Activated CD4-positive, alpha-beta T cell treated with anti-CD3 and anti-CD28 coated beads for 36 hours (primary cell): ENCODE results near the gene RRP7A. TPM values are rescaled to one million over a fixed set of nuclear protein-coding genes. Genes with fewer than 3 reads are reported as not detected.
"Not testable (repeated sequence)": the region's sequence is repeated elsewhere in the genome, so short reads cannot be mapped to it uniquely, and the experiment has no call there.

Experiments
- ATAC-seq: fragments of 200-7000 bp; cut with Tn5 transposase; one replicate; pipeline ENCODE4 v1.10.0; 2021; ENCODE audit warnings: mild to moderate bottlenecking, moderate library complexity
- CTCF ChIA-PET: fragments of 350-600 bp; sonication (Branson Sonifier 250); formaldehyde crosslinking; loops from one replicate; lab custom pipeline; 2021; ENCODE audit warnings: antibody characterized with exemption; lab: Charles Lee
- POLR2A ChIA-PET: fragments of 350-600 bp; sonication (Branson Sonifier 250); formaldehyde crosslinking; loops from one replicate; lab custom pipeline; 2021; ENCODE audit warnings: antibody characterized with exemption, inconsistent platforms; lab: Charles Lee
- DNase-seq: peaks from one replicate; pipeline ENCODE4 v3.0.0-alpha.2; 2020
- H3K27ac Mint-ChIP-seq: one replicate; pipeline ENCODE4 v1.8.0; 2021; ENCODE audit warnings: mixed read lengths
- H3K27me3 Mint-ChIP-seq: one replicate; pipeline ENCODE4 v1.8.0; 2021; ENCODE audit warnings: mixed read lengths
- H3K36me3 Mint-ChIP-seq: one replicate; pipeline ENCODE4 v1.8.0; 2021; ENCODE audit warnings: low read depth, mixed read lengths
- H3K4me1 Mint-ChIP-seq: one replicate; pipeline ENCODE4 v1.8.0; 2021; ENCODE audit warnings: mixed read lengths
- H3K4me3 Mint-ChIP-seq: one replicate; pipeline ENCODE4 v1.8.0; 2021; ENCODE audit warnings: mild to moderate bottlenecking, moderate library complexity, mixed read lengths
- H3K9me3 Mint-ChIP-seq: one replicate; pipeline ENCODE4 v1.8.0; 2021; ENCODE audit warnings: low read depth, mixed read lengths
- intact Hi-C, 2 experiments: fragments of 100-400 bp; cut with DNase I in 1 of 2; cut with micrococcal nuclease in 1 of 2; formaldehyde crosslinking; loops; one replicate each; pipeline versions ENCODE4 v1.14.2 to v1.15.1; 2022 to 2024; cut with DNase I, micrococcal nuclease
- total RNA-seq, 2 experiments: library from RNA; stranded (reverse); gene quantifications; one replicate each; pipeline ENCODE4 v1.2.3, GENCODE V29; 2021

The RRP7A gene
- total RNA-seq, 2 experiments from 2014 or later, result 95.6 to 98.1 TPM

- DNase-seq (no peak), ATAC-seq (no peak)
- H3K4me3 Mint-ChIP-seq, result no peak overlapping the region
- H3K9me3 Mint-ChIP-seq, result no peaks in the 10 kb centered on the region
- POLR2A ChIA-PET, result interaction anchor here (0.7 kb wide), 1 partner anchor 12 kb away, joined by 4 read pairs; no protein-coding TSS in a partner anchor
- H3K4me1 Mint-ChIP-seq, result peaks cover 19% of the 10 kb centered on the region
- CTCF ChIA-PET, result no interaction called here
- H3K27me3 Mint-ChIP-seq, result no peaks in the 10 kb centered on the region
- H3K36me3 Mint-ChIP-seq, result no peaks in the 10 kb centered on the region
- H3K27ac Mint-ChIP-seq, result no peak overlapping the region
- intact Hi-C loops, result no loop called here
These were observed 16.6 kb upstream of the RRP7A start for GRCh38 chr22:42536166-42536565.

- H3K4me1 Mint-ChIP-seq, result peaks cover 19% of the 10 kb centered on the region
- H3K9me3 Mint-ChIP-seq, H3K27me3 Mint-ChIP-seq, DNase-seq, intact Hi-C loops, H3K4me3 Mint-ChIP-seq, POLR2A ChIA-PET, ATAC-seq, CTCF ChIA-PET, H3K36me3 Mint-ChIP-seq, H3K27ac Mint-ChIP-seq: not testable (repeated sequence)
These were observed 15.6 kb upstream of the RRP7A start for GRCh38 chr22:42535082-42535731.

- H3K4me1 Mint-ChIP-seq, result peaks cover 23% of the 10 kb centered on the region
- peak overlapping the region; percentile 57 for H3K4me3 Mint-ChIP-seq
- no peaks in the 10 kb centered on the region for H3K27me3 Mint-ChIP-seq
- intact Hi-C loops, result no loop called here
- H3K36me3 Mint-ChIP-seq, result no peaks in the 10 kb centered on the region
- H3K9me3 Mint-ChIP-seq, result no peaks in the 10 kb centered on the region
- ChIA-PET POLR2A (interaction anchor here (0.6 kb wide), 1 partner anchor 66 kb away, joined by 5 read pairs; no protein-coding TSS in a partner anchor), CTCF (interaction anchor here (0.6 to 0.7 kb wide), 3 partner anchors 23 to 1379 kb away, joined by 3 to 5 read pairs (median 3); no protein-coding TSS in a partner anchor)
- no peak for ATAC-seq
- H3K27ac Mint-ChIP-seq, result peak overlapping the region; percentile 68
- DNase-seq, result no peak
These were observed 14.0 kb upstream of the RRP7A start for GRCh38 chr22:42533638-42533977.

- POLR2A ChIA-PET, result interaction anchor here (0.6 kb wide), 1 partner anchor 86 kb away, joined by 3 read pairs; no protein-coding TSS in a partner anchor
- CTCF ChIA-PET, result interaction anchor here (0.5 kb wide), 1 partner anchor 15 kb away, joined by 3 read pairs; no protein-coding TSS in a partner anchor
- H3K9me3 Mint-ChIP-seq, ATAC-seq, DNase-seq, intact Hi-C loops, H3K36me3 Mint-ChIP-seq, H3K27me3 Mint-ChIP-seq, H3K27ac Mint-ChIP-seq, H3K4me3 Mint-ChIP-seq: not testable (repeated sequence)
- peaks cover 14% of the 10 kb centered on the region for H3K4me1 Mint-ChIP-seq
These were observed 11.9 kb upstream of the RRP7A start for GRCh38 chr22:42531401-42532084.

- intact Hi-C loops, DNase-seq: not testable (repeated sequence)
- H3K4me1 Mint-ChIP-seq, result peaks cover 14% of the 10 kb centered on the region
These were observed 9.8 kb upstream of the RRP7A start for GRCh38 chr22:42529435-42529834.

GRCh38 chr22:42528591-42529307, 9.2 kb upstream of the RRP7A start:
- intact Hi-C loops, result no loop called here
- no peaks in the 10 kb centered on the region for H3K27me3 Mint-ChIP-seq
- POLR2A ChIA-PET, result no interaction called here
- H3K9me3 Mint-ChIP-seq, result no peaks in the 10 kb centered on the region
- no peaks in the 10 kb centered on the region for H3K36me3 Mint-ChIP-seq
- CTCF ChIA-PET, result interaction anchor here (0.6 kb wide), 1 partner anchor 82 kb away, joined by 3 read pairs; no protein-coding TSS in a partner anchor
- DNase-seq, result no peak
- H3K27ac Mint-ChIP-seq, result no peak overlapping the region
- ATAC-seq, result no peak
- H3K4me1 Mint-ChIP-seq, result peaks cover 10% of the 10 kb centered on the region
- no peak overlapping the region for H3K4me3 Mint-ChIP-seq

More at GRCh38 chr22:42529435-42529834, 9.8 kb upstream of the RRP7A start:
- H3K27ac Mint-ChIP-seq, H3K9me3 Mint-ChIP-seq, H3K36me3 Mint-ChIP-seq, ATAC-seq, POLR2A ChIA-PET, H3K4me3 Mint-ChIP-seq, H3K27me3 Mint-ChIP-seq, CTCF ChIA-PET: not testable (repeated sequence)

- ATAC-seq (no peak), DNase-seq (no peak)
- CTCF ChIA-PET, result no interaction called here
- H3K4me3 Mint-ChIP-seq, result no peak overlapping the region
- no peak overlapping the region for H3K27ac Mint-ChIP-seq
- H3K4me1 Mint-ChIP-seq, result peaks cover 9% of the 10 kb centered on the region
- H3K9me3 Mint-ChIP-seq, result no peaks in the 10 kb centered on the region
- intact Hi-C loops, result no loop called here
- POLR2A ChIA-PET, result no interaction called here
- peaks cover 7% of the 10 kb centered on the region for H3K36me3 Mint-ChIP-seq
- H3K27me3 Mint-ChIP-seq, result no peaks in the 10 kb centered on the region
These were observed 3.0 kb upstream of the RRP7A start for GRCh38 chr22:42522546-42522945.

GRCh38 chr22:42521228-42521546, 1.6 kb upstream of the RRP7A start:
- intact Hi-C loops, result no loop called here
- peaks cover 7% of the 10 kb centered on the region for H3K36me3 Mint-ChIP-seq
- no peak overlapping the region for H3K4me3 Mint-ChIP-seq
- no peaks in the 10 kb centered on the region for H3K9me3 Mint-ChIP-seq
- POLR2A ChIA-PET, result no interaction called here
- CTCF ChIA-PET, result interaction anchor here (0.7 kb wide), 1 partner anchor 460 kb away, joined by 5 read pairs; no protein-coding TSS in a partner anchor
- ATAC-seq, result no peak
- no peak overlapping the region for H3K27ac Mint-ChIP-seq
- no peaks in the 10 kb centered on the region for H3K27me3 Mint-ChIP-seq
- H3K4me1 Mint-ChIP-seq, result peaks cover 9% of the 10 kb centered on the region
- no peak for DNase-seq

- H3K4me1 Mint-ChIP-seq, H3K9me3 Mint-ChIP-seq, H3K36me3 Mint-ChIP-seq, CTCF ChIA-PET, POLR2A ChIA-PET, DNase-seq, H3K27me3 Mint-ChIP-seq: not testable (repeated sequence)
- Mint-ChIP-seq H3K4me3 (peak overlapping the region; percentile 94), H3K27ac (peak overlapping the region; percentile 90)
- ATAC-seq, result peak; percentile 30
- intact Hi-C loops, result loop anchor here in 1 of 2 experiments (1.0 to 2.0 kb wide), 6 partner anchors 18 to 570 kb away; partner anchors contain the start of genes NDUFA6, POLDIP3, SERHL2 and TTLL1
These were observed 715 bp downstream of the RRP7A start for GRCh38 chr22:42518638-42519524.

- POLR2A ChIA-PET, intact Hi-C loops, ATAC-seq, H3K27ac Mint-ChIP-seq, H3K4me1 Mint-ChIP-seq, H3K4me3 Mint-ChIP-seq, H3K27me3 Mint-ChIP-seq, CTCF ChIA-PET, H3K9me3 Mint-ChIP-seq, DNase-seq: not testable (repeated sequence)
- H3K36me3 Mint-ChIP-seq, result peaks cover 12% of the 10 kb centered on the region
These were observed 2.5 kb downstream of the RRP7A start for GRCh38 chr22:42517103-42517502.

GRCh38 chr22:42515896-42516295, 3.7 kb downstream of the RRP7A start:
- no peak for DNase-seq
- ATAC-seq, result no peak
- Mint-ChIP-seq H3K36me3 (peaks cover 15% of the 10 kb centered on the region), H3K27ac (no peak overlapping the region), H3K9me3 (no peaks in the 10 kb centered on the region), H3K27me3 (no peaks in the 10 kb centered on the region), H3K4me1 (peaks cover 9% of the 10 kb centered on the region), H3K4me3 (no peak overlapping the region)
- intact Hi-C loops, result no loop called here
- ChIA-PET CTCF (no interaction called here), POLR2A (no interaction called here)
